GM23338 (cell line): ENCODE data around the gene FEM1A. TPM values are rescaled to one million over a fixed set of nuclear protein-coding genes. Genes with fewer than 3 reads are reported as not detected.

Source experiments
- CREB1 ChIP-seq: fragments of 250-450 bp; sonication (Bioruptor Pico); IDR thresholded peaks from 2 replicates; pipeline ENCODE4 v1.5.0; 2020; ENCODE audit warnings: low read depth, mild to moderate bottlenecking, moderate library complexity
- CTCF ChIP-seq, 2 experiments: fragments of 200-600 bp in 1 of 2; sonication (generic) in 1 of 2; conservative IDR thresholded peaks; 2 replicates each; pipeline versions ENCODE4 v1.5.1 to v1.6.1; 2016 to 2017; ENCODE audit warnings: antibody characterized with exemption in 2 of 2, low read depth in 2 of 2, mild to moderate bottlenecking in 2 of 2, moderate library complexity in 1 of 2
- EZH2phosphoT487 ChIP-seq: fragments of 200-600 bp; sonication (generic); IDR thresholded peaks from one replicate; pipeline ENCODE4 v1.8.1; 2018; ENCODE audit warnings: antibody characterized with exemption; ENCODE audit not compliant: unreplicated experiment
- JUNB ChIP-seq: IDR thresholded peaks from one replicate; pipeline ENCODE4 v1.6.1; 2016; ENCODE audit warnings: antibody characterized with exemption; ENCODE audit not compliant: unreplicated experiment
- POLR2AphosphoS5 ChIP-seq: IDR thresholded peaks from 2 replicates; pipeline ENCODE4 v1.6.1; 2016; ENCODE audit warnings: antibody characterized with exemption, low read depth
- STAT1 ChIP-seq: IDR thresholded peaks from one replicate; pipeline ENCODE4 v1.6.1; 2016; ENCODE audit warnings: antibody characterized with exemption; ENCODE audit not compliant: unreplicated experiment
- ZNF462 ChIP-seq: fragments of 250-450 bp; sonication (Bioruptor Pico); IDR thresholded peaks from 2 replicates; pipeline ENCODE4 v1.5.0; 2020; ENCODE audit warnings: mild to moderate bottlenecking, moderate library complexity
- polyA plus RNA-seq: library from polyadenylated mRNA; unstranded; fragments of >200 nt; fragmentation: Nextera tagmentation; extraction: Ambion mirVana; gene quantifications from 2 replicates; pipeline ENCODE4 v1.2.1, GENCODE V29; 2016
- total RNA-seq: library from RNA; depleted of rRNA; stranded (reverse); fragments of >200 nt; shearing (Covaris generic); gene quantifications from 2 replicates; pipeline ENCODE4 v1.2.3, GENCODE V29; 2014

The FEM1A gene
- total and polyA plus RNA-seq, 2 experiments from 2014 or later = 0.87 to 16.5 TPM

- TF ChIP-seq ZNF462 (no peak), STAT1 (no peak), JUNB (no peak), EZH2phosphoT487 (no peak), POLR2AphosphoS5 (no peak), CTCF (conservative IDR thresholded peaks at IDR 0.05; ENCODE audit: low read depth in 2 of 2) (no peak), CREB1 (CRISPR knock-in tag) (no peak)
These were observed 25.4 kb downstream of the FEM1A start (continued) for GRCh38 chr19:4816950-4817278.
